ENCODE data around the gene KCNK3. TPM values are rescaled to one million over a fixed set of nuclear protein-coding genes. Genes with fewer than 3 reads are reported as not detected.

Gene KCNK3
- total RNA-seq, 2 donors from 2014 or later: not detected

- no peaks in the 10 kb centered on the region for H3K4me1 Mint-ChIP-seq
- H3K36me3 Mint-ChIP-seq (ENCODE audit: low read depth): no peaks in the 10 kb centered on the region
- peaks cover 59% of the 10 kb centered on the region for H3K27me3 Mint-ChIP-seq
- DNase-seq (no peak), ATAC-seq (no peak)
- no peaks in the 10 kb centered on the region for H3K9me3 ChIP-seq (ENCODE audit: control insufficient read depth, low read length, poor library complexity, severe bottlenecking)
- H3K27ac Mint-ChIP-seq: no peak overlapping the region
- no peak overlapping the region for H3K4me3 Mint-ChIP-seq
These were observed 21.5 kb upstream of the KCNK3 start for GRCh38 chr2:26670931-26671460.

GRCh38 chr2:26671691-26672090, 20.8 kb upstream of the KCNK3 start:
- H3K4me1 Mint-ChIP-seq: no peaks in the 10 kb centered on the region
- DNase-seq (no peak), ATAC-seq (no peak)
- no peak overlapping the region for H3K27ac Mint-ChIP-seq
- H3K4me3 Mint-ChIP-seq: no peak overlapping the region
- no peaks in the 10 kb centered on the region for H3K36me3 Mint-ChIP-seq (ENCODE audit: low read depth)
- H3K27me3 Mint-ChIP-seq: peaks cover 66% of the 10 kb centered on the region
- no peaks in the 10 kb centered on the region for H3K9me3 ChIP-seq (ENCODE audit: control insufficient read depth, low read length, poor library complexity, severe bottlenecking)

GRCh38 chr2:26672112-26672817, 20.3 kb upstream of the KCNK3 start:
- no peak overlapping the region for H3K27ac Mint-ChIP-seq
- no peaks in the 10 kb centered on the region for H3K36me3 Mint-ChIP-seq (ENCODE audit: low read depth)
- peaks cover 68% of the 10 kb centered on the region for H3K27me3 Mint-ChIP-seq
- no peak overlapping the region for H3K4me3 Mint-ChIP-seq
- H3K4me1 Mint-ChIP-seq: no peaks in the 10 kb centered on the region
- no peak for ATAC-seq
- no peak for DNase-seq
- H3K9me3 ChIP-seq (ENCODE audit: control insufficient read depth, low read length, poor library complexity, severe bottlenecking): no peaks in the 10 kb centered on the region

GRCh38 chr2:26672818-26673393, 19.6 kb upstream of the KCNK3 start:
- DNase-seq (no peak), ATAC-seq (no peak)
- H3K36me3 Mint-ChIP-seq (ENCODE audit: low read depth): no peaks in the 10 kb centered on the region
- H3K27me3 Mint-ChIP-seq: peaks cover 71% of the 10 kb centered on the region
- H3K4me3 Mint-ChIP-seq: no peak overlapping the region
- no peaks in the 10 kb centered on the region for H3K9me3 ChIP-seq (ENCODE audit: control insufficient read depth, low read length, poor library complexity, severe bottlenecking)
- no peak overlapping the region for H3K27ac Mint-ChIP-seq
- no peaks in the 10 kb centered on the region for H3K4me1 Mint-ChIP-seq

GRCh38 chr2:26674002-26674751, 18.3 kb upstream of the KCNK3 start:
- DNase-seq (no peak), ATAC-seq (no peak)
- Mint-ChIP-seq H3K27ac (no peak overlapping the region), H3K27me3 (peaks cover 71% of the 10 kb centered on the region), H3K4me1 (no peaks in the 10 kb centered on the region), H3K36me3 (ENCODE audit: low read depth) (no peaks in the 10 kb centered on the region), H3K4me3 (no peak overlapping the region)
- no peaks in the 10 kb centered on the region for H3K9me3 ChIP-seq (ENCODE audit: control insufficient read depth, low read length, poor library complexity, severe bottlenecking)

GRCh38 chr2:26674771-26675170, 17.8 kb upstream of the KCNK3 start:
- H3K4me3 Mint-ChIP-seq: no peak overlapping the region
- no peak overlapping the region for H3K27ac Mint-ChIP-seq
- no peak for ATAC-seq
- no peaks in the 10 kb centered on the region for H3K36me3 Mint-ChIP-seq (ENCODE audit: low read depth)
- H3K27me3 Mint-ChIP-seq: peaks cover 71% of the 10 kb centered on the region
- DNase-seq: no peak
- H3K4me1 Mint-ChIP-seq: no peaks in the 10 kb centered on the region
- H3K9me3 ChIP-seq (ENCODE audit: control insufficient read depth, low read length, poor library complexity, severe bottlenecking): no peaks in the 10 kb centered on the region

DNA sequence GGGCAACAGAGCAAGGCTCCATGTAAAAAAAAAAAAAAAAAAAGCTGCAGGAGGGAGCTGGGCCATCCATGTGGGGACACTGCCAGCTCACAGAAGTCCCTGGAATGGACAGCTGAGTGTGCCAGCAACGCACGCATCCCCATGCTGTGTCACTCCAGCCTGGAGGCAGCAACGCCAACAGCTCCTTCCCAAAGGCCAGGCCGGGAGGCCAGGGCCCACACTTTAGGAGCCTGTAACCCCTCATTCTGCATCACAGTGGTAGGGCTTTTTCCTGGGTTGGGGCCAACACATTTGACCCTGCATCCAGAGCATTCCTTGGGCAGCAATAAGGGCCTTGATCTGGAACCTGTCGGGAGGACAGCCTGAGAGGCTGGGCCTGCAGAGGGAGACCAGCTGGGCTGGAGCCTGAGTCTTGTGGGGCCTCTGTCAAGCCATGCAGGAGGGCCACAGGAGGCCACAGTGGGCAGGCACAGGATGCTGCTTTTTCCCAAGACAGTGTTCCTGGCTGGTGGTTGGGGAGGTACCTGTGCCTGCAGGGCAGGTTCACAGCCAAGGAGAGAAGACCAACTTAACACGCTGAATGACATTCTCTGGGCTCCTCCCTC, 16.8 kb upstream of the KCNK3 start:
- Mint-ChIP-seq H3K27ac (no peak overlapping the region), H3K27me3 (peaks cover 72% of the 10 kb centered on the region), H3K36me3 (ENCODE audit: low read depth) (no peaks in the 10 kb centered on the region), H3K4me3 (no peak overlapping the region), H3K4me1 (no peaks in the 10 kb centered on the region)
- no peaks in the 10 kb centered on the region for H3K9me3 ChIP-seq (ENCODE audit: control insufficient read depth, low read length, poor library complexity, severe bottlenecking)
- DNase-seq (no peak), ATAC-seq (no peak)

GRCh38 chr2:26678035-26678434, 14.5 kb upstream of the KCNK3 start:
- no peaks in the 10 kb centered on the region for H3K9me3 ChIP-seq (ENCODE audit: control insufficient read depth, low read length, poor library complexity, severe bottlenecking)
- Mint-ChIP-seq H3K36me3 (ENCODE audit: low read depth) (no peaks in the 10 kb centered on the region), H3K27me3 (peaks cover 69% of the 10 kb centered on the region), H3K4me1 (peaks cover 2% of the 10 kb centered on the region), H3K27ac (no peak overlapping the region), H3K4me3 (no peak overlapping the region)
- ATAC-seq (no peak), DNase-seq (no peak)

- H3K4me1 Mint-ChIP-seq: peaks cover 2% of the 10 kb centered on the region
These were observed 12.7 kb upstream of the KCNK3 start for GRCh38 chr2:26679867-26680266.

DNA sequence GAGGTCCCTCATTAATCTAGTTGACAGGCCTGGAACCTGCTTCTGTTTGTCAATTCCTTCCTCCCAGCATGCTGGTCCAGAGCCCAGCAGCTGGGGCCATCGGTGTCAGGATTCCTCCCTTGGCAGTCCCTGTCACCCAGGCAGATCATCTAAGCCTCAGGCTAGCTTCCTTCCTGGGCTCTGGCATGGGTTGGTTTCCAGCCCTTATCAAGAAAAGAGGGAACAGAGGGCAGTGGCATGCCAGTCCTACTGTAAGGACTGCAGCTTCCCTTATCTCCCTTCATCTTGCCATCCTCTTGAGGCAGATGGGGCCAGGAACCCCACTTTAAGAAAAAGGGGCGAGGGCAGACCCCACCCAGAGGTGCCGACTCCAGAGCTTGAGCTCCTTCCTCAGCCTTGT, 10.9 kb upstream of the KCNK3 start:
- no peak overlapping the region for H3K27ac Mint-ChIP-seq
- ATAC-seq: no peak
- peaks cover 11% of the 10 kb centered on the region for H3K4me1 Mint-ChIP-seq
- no peaks in the 10 kb centered on the region for H3K36me3 Mint-ChIP-seq (ENCODE audit: low read depth)
- H3K9me3 ChIP-seq (ENCODE audit: control insufficient read depth, low read length, poor library complexity, severe bottlenecking): no peaks in the 10 kb centered on the region
- H3K4me3 Mint-ChIP-seq: no peak overlapping the region
- no peak for DNase-seq
- peaks cover 83% of the 10 kb centered on the region for H3K27me3 Mint-ChIP-seq

More at GRCh38 chr2:26679867-26680266, 12.7 kb upstream of the KCNK3 start:
- ATAC-seq: no peak
- H3K36me3 Mint-ChIP-seq (ENCODE audit: low read depth): no peaks in the 10 kb centered on the region
- DNase-seq: no peak
- H3K9me3 ChIP-seq (ENCODE audit: control insufficient read depth, low read length, poor library complexity, severe bottlenecking): no peaks in the 10 kb centered on the region
- no peak overlapping the region for H3K27ac Mint-ChIP-seq
- H3K4me3 Mint-ChIP-seq: no peak overlapping the region
- peaks cover 75% of the 10 kb centered on the region for H3K27me3 Mint-ChIP-seq

DNA sequence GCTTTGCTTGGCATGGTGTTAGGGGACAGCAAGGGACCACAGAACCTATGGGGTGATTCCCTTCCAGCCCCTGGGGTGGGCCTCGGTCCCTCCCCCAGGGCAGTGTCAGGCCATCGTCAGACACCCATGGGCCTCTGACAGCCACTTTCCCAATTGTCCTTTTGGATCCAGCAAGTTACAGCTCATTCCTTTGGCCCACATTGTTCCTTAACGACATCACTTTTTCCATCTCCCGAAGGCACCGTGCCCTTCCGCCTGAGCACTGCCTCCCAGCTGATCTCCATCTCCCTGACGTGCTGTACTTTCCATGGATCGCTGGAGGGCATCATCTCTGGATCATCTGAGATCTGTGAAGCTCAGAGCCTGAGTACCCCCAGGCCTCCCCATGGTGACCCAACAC, 10.4 kb upstream of the KCNK3 start:
- no peak overlapping the region for H3K27ac Mint-ChIP-seq

GRCh38 chr2:26683583-26683982, 8.9 kb upstream of the KCNK3 start:
- Mint-ChIP-seq H3K36me3 (ENCODE audit: low read depth) (no peaks in the 10 kb centered on the region), H3K27me3 (peaks cover 84% of the 10 kb centered on the region), H3K27ac (no peak overlapping the region), H3K4me3 (no peak overlapping the region), H3K4me1 (peaks cover 11% of the 10 kb centered on the region)
- H3K9me3 ChIP-seq (ENCODE audit: control insufficient read depth, low read length, poor library complexity, severe bottlenecking): no peaks in the 10 kb centered on the region
- DNase-seq (no peak), ATAC-seq (no peak)

More for the DNA sequence above, 10.4 kb upstream of the KCNK3 start:
- H3K4me3 Mint-ChIP-seq: no peak overlapping the region
- H3K27me3 Mint-ChIP-seq: peaks cover 86% of the 10 kb centered on the region
- ATAC-seq (no peak), DNase-seq (no peak)
- H3K36me3 Mint-ChIP-seq (ENCODE audit: low read depth): no peaks in the 10 kb centered on the region
- no peaks in the 10 kb centered on the region for H3K9me3 ChIP-seq (ENCODE audit: control insufficient read depth, low read length, poor library complexity, severe bottlenecking)
- peaks cover 11% of the 10 kb centered on the region for H3K4me1 Mint-ChIP-seq

GRCh38 chr2:26685341-26685740, 7.2 kb upstream of the KCNK3 start:
- Mint-ChIP-seq H3K4me1 (peaks cover 11% of the 10 kb centered on the region), H3K27ac (no peak overlapping the region), H3K4me3 (no peak overlapping the region), H3K36me3 (ENCODE audit: low read depth) (no peaks in the 10 kb centered on the region), H3K27me3 (peaks cover 74% of the 10 kb centered on the region)
- ATAC-seq: no peak
- no peaks in the 10 kb centered on the region for H3K9me3 ChIP-seq (ENCODE audit: control insufficient read depth, low read length, poor library complexity, severe bottlenecking)
- no peak for DNase-seq
